HepG2 (cell line): ENCODE measurements around the gene TSNAXIP1. TPM values are rescaled to one million over a fixed set of nuclear protein-coding genes. Genes with fewer than 3 reads are reported as not detected.
A peak's percentile ranks its signal among the peaks of the same experiment; 100 is the strongest.

Experiments used
- ATF4 ChIP-seq, 2 experiments: fragments of 450-650 bp in 1 of 2; sonication (generic) in 1 of 2; formaldehyde crosslinking; IDR thresholded peaks; 2 replicates each; pipeline versions ENCODE4 v1.5.0 to v1.8.0; 2020 to 2022; ENCODE audit warnings: mild to moderate bottlenecking in 1 of 2, missing genetic modification reagents in 1 of 2
- CHD4 ChIP-seq: fragments of 200-600 bp; sonication (generic); IDR thresholded peaks from 2 replicates; pipeline ENCODE4 v1.7.0; 2017; ENCODE audit warnings: mild to moderate bottlenecking, low read length, borderline replicate concordance
- DDIT3 ChIP-seq: sonication (generic); formaldehyde crosslinking; IDR thresholded peaks from 2 replicates; pipeline ENCODE4 v1.4.0; 2020; ENCODE audit warnings: mild to moderate bottlenecking, missing genetic modification reagents
- GABPA ChIP-seq, 2 experiments: IDR thresholded peaks; 2 replicates each; pipeline ENCODE4 v1.6.1; 2011 to 2016; ENCODE audit warnings: low read depth in 2 of 2, low read length in 1 of 2, missing biosample characterization in 1 of 2, missing genetic modification characterization in 1 of 2
- GZF1 ChIP-seq: sonication (generic); formaldehyde crosslinking; IDR thresholded peaks from 2 replicates; pipeline ENCODE4 v1.5.1; 2020; ENCODE audit warnings: mild to moderate bottlenecking, missing genetic modification reagents
- HNRNPLL ChIP-seq: fragments of 200-400 bp; formaldehyde crosslinking; IDR thresholded peaks from 2 replicates; pipeline ENCODE4 v1.6.1; 2017; ENCODE audit warnings: mild to moderate bottlenecking, low read depth, low read length; ENCODE audit not compliant: poor library complexity, severe bottlenecking
- IRX3 ChIP-seq: sonication (generic); formaldehyde crosslinking; IDR thresholded peaks from 2 replicates; pipeline ENCODE4 v1.8.1; 2023; ENCODE audit warnings: mild to moderate bottlenecking, low read depth, missing genetic modification reagents, borderline replicate concordance
- JARID2 ChIP-seq: sonication (generic); formaldehyde crosslinking; IDR thresholded peaks from 2 replicates; pipeline ENCODE4 v1.8.1; 2023; ENCODE audit warnings: missing genetic modification reagents, inconsistent platforms; ENCODE audit not compliant: insufficient replicate concordance
- KDM3A ChIP-seq: IDR thresholded peaks from 2 replicates; pipeline ENCODE4 v1.6.1; 2018; ENCODE audit warnings: low read depth, missing compliant biosample characterization
- LRRFIP1 ChIP-seq: sonication (generic); formaldehyde crosslinking; conservative IDR thresholded peaks from 2 replicates; pipeline ENCODE4 v1.4.0; 2020; ENCODE audit warnings: missing genetic modification reagents
- MAFF ChIP-seq: IDR thresholded peaks from 2 replicates; pipeline ENCODE4 v1.6.1; 2011; ENCODE audit warnings: low read depth, low read length, improper control_type of control experiment
- MXI1 ChIP-seq: IDR thresholded peaks from 3 replicates; pipeline ENCODE4 v1.6.1; 2012; ENCODE audit warnings: low read depth, low read length, inconsistent platforms, borderline replicate concordance
- NAIF1 ChIP-seq: sonication (generic); formaldehyde crosslinking; IDR thresholded peaks from 2 replicates; pipeline ENCODE4 v1.5.0; 2020; ENCODE audit warnings: mild to moderate bottlenecking, missing genetic modification reagents, borderline replicate concordance
- NCOA1 ChIP-seq: sonication (generic); formaldehyde crosslinking; IDR thresholded peaks from 2 replicates; pipeline ENCODE4 v1.9.0; 2021; ENCODE audit warnings: missing genetic modification reagents
- NFYC ChIP-seq: IDR thresholded peaks from 2 replicates; pipeline ENCODE4 v1.6.1; 2016; ENCODE audit warnings: missing genetic modification reagents, missing compliant biosample characterization
- RARG ChIP-seq: sonication (generic); formaldehyde crosslinking; IDR thresholded peaks from 2 replicates; pipeline ENCODE4 v1.4.0; 2020; ENCODE audit warnings: low read depth, mild to moderate bottlenecking, missing genetic modification reagents
- RXRB ChIP-seq: IDR thresholded peaks from 2 replicates; pipeline ENCODE4 v1.6.1; 2016; ENCODE audit warnings: borderline replicate concordance, missing genetic modification reagents, missing compliant biosample characterization
- THAP8 ChIP-seq: sonication (generic); formaldehyde crosslinking; IDR thresholded peaks from 2 replicates; pipeline ENCODE4 v1.5.1; 2020; ENCODE audit warnings: missing genetic modification reagents, mild to moderate bottlenecking, borderline replicate concordance
- YY1 ChIP-seq: IDR thresholded peaks from 2 replicates; pipeline ENCODE4 v1.6.1; 2011; ENCODE audit warnings: low read length, low read depth, moderate library complexity, mild to moderate bottlenecking; ENCODE audit not compliant: insufficient read depth, insufficient replicate concordance
- ZBTB7A ChIP-seq: sonication (generic); formaldehyde crosslinking; IDR thresholded peaks from 2 replicates; pipeline ENCODE4 v1.8.0; 2022; ENCODE audit warnings: mild to moderate bottlenecking, missing genetic modification reagents
- ZMAT3 ChIP-seq: sonication (generic); formaldehyde crosslinking; conservative IDR thresholded peaks from 2 replicates; pipeline ENCODE4 v1.7.0; 2021; ENCODE audit warnings: missing genetic modification reagents
- ZNF224 ChIP-seq: sonication (generic); formaldehyde crosslinking; IDR thresholded peaks from 2 replicates; pipeline ENCODE4 v1.5.0; 2020; ENCODE audit warnings: mild to moderate bottlenecking, missing genetic modification reagents
- ZNF275 ChIP-seq: sonication (generic); formaldehyde crosslinking; IDR thresholded peaks from 2 replicates; pipeline ENCODE4 v1.8.0; 2022; ENCODE audit warnings: missing genetic modification reagents, mild to moderate bottlenecking, inconsistent platforms, borderline replicate concordance
- ZNF333 ChIP-seq: sonication (generic); formaldehyde crosslinking; IDR thresholded peaks from 2 replicates; pipeline ENCODE4 v1.4.0; 2020; ENCODE audit warnings: mild to moderate bottlenecking, missing genetic modification reagents, borderline replicate concordance
- ZNF703 ChIP-seq: sonication (generic); formaldehyde crosslinking; IDR thresholded peaks from 2 replicates; pipeline ENCODE4 v1.5.1; 2020; ENCODE audit warnings: missing genetic modification reagents, mild to moderate bottlenecking, moderate library complexity, borderline replicate concordance
- polyA plus RNA-seq, 8 experiments: library from polyadenylated mRNA; depleted of rRNA in 3 of 8; stranded (reverse) in 7 of 8; unstranded in 1 of 8; fragments of >200 nt; fragmentation: Illumina TruSeq in 4 of 8; extraction: Trizol in 4 of 8; gene quantifications; 2 replicates each; pipeline versions ENCODE4 v1.2.1 to v1.2.3, GENCODE V29; 2011 to 2016; ENCODE audit warnings: low read depth in 4 of 8, missing spikeins in 1 of 8, mixed read lengths in 1 of 8; ENCODE audit not compliant: insufficient read depth in 1 of 8
- total RNA-seq, 5 experiments: library from RNA; depleted of rRNA; stranded (reverse); fragments of >200 nt; fragmentation: Illumina TruSeq; extraction: Trizol; gene quantifications; 2 replicates each; pipeline ENCODE4 v1.2.3, GENCODE V29; 2016; ENCODE audit warnings: low read depth in 1 of 5

TSNAXIP1 gene
- total and polyA plus RNA-seq, 2 of the 13 experiments (the other 11 are each of a cell fraction or from before 2014, with no cell fraction given): 0.37 to 0.86 TPM

- TF ChIP-seq LRRFIP1 (CRISPR knock-in tag): no peak
- TF ChIP-seq RARG (CRISPR knock-in tag): no peak
- no peak for TF ChIP-seq MXI1
- TF ChIP-seq MAFF: no peak
- TF ChIP-seq ZNF224 (CRISPR knock-in tag): no peak
- no peak for TF ChIP-seq ZNF703 (CRISPR knock-in tag)
- no peak for TF ChIP-seq ZMAT3 (CRISPR knock-in tag)
- TF ChIP-seq NAIF1 (CRISPR knock-in tag): no peak
- no peak for TF ChIP-seq YY1
- no peak for TF ChIP-seq GZF1
- TF ChIP-seq JARID2: no peak
- TF ChIP-seq IRX3 (CRISPR knock-in tag): no peak
- TF ChIP-seq DDIT3 (CRISPR knock-in tag): no peak
- no peak for TF ChIP-seq HNRNPLL
- no peak for TF ChIP-seq ZNF333
- no peak for TF ChIP-seq NFYC (CRISPR knock-in tag)
- no peak for TF ChIP-seq THAP8 (CRISPR knock-in tag)
- no peak for TF ChIP-seq ZNF275 (CRISPR knock-in tag)
- TF ChIP-seq NCOA1 (CRISPR knock-in tag): no peak
- no peak for TF ChIP-seq CHD4
- TF ChIP-seq ZBTB7A (CRISPR knock-in tag): 0 out of 2 replicates have a peak, but pooled peaks have one; percentile 52
- TF ChIP-seq RXRB: peak; percentile 27; the same call in 1 of the 2 replicates
- no peak for TF ChIP-seq GABPA (IDR thresholded peaks at IDR 0.05; ENCODE audit: low read depth, low read length)
- no peak for TF ChIP-seq GABPA (CRISPR knock-in tag; IDR thresholded peaks at IDR 0.05; ENCODE audit: low read depth)
- TF ChIP-seq KDM3A (CRISPR knock-in tag): no peak
- TF ChIP-seq ATF4 (CRISPR knock-in tag; IDR thresholded peaks at IDR 0.05): no peak
Observed at GRCh38 chr16:67856927-67857546, 50.3 kb downstream of the TSNAXIP1 start (continued).
